GM12875 (cell line): ENCODE data around the gene DUS2.

Source experiments
- H3K4me3 ChIP-seq: one replicate; pipeline ENCODE4 v1.5.1; 2011; ENCODE audit warnings: low read depth, low read length, control low read depth
- TF ChIP-seq, protein P1 (sequence below): IDR thresholded peaks from 2 replicates; pipeline ENCODE4 v1.5.1; 2011; ENCODE audit warnings: low read depth, mild to moderate bottlenecking, control low read depth, inconsistent platforms, low read length, moderate library complexity, borderline replicate concordance; ENCODE audit not compliant: insufficient read depth

Gene DUS2

DNA sequence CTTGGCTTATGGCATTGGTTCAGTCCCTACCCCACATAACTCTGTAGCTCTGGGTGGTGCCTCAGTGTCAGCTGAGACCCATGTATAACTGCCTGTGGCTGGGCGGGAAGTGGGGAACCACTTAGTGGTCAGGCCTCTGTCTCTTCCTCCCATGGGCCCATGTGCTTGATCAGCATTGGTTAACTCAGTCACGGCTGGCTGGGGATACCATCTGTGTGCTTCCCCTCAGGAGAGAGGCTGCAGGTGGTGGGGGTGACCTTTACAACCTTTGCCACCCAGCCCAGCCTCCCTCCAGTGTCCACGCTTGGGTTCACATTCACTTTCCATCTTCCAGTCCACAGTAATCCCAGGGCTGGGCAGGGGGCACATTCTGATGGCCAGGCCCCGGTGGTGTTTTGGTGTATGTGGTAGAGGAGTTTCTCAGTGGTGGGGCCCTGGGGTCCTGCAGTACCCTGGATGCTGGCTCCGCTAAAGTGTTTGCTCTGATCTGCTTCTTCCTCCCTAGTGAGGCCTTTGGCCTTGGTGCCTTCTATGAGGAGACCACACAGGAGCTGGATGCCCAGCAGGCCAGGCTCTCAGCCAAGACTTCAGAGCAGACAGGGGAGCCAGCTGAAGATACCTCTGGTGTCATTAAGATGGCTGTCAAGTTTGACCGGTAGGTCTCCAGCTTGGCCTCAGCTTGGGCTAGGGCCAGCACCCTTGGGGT is 51.9 kb downstream of the DUS2 start:
- TF ChIP-seq, protein P1, sequence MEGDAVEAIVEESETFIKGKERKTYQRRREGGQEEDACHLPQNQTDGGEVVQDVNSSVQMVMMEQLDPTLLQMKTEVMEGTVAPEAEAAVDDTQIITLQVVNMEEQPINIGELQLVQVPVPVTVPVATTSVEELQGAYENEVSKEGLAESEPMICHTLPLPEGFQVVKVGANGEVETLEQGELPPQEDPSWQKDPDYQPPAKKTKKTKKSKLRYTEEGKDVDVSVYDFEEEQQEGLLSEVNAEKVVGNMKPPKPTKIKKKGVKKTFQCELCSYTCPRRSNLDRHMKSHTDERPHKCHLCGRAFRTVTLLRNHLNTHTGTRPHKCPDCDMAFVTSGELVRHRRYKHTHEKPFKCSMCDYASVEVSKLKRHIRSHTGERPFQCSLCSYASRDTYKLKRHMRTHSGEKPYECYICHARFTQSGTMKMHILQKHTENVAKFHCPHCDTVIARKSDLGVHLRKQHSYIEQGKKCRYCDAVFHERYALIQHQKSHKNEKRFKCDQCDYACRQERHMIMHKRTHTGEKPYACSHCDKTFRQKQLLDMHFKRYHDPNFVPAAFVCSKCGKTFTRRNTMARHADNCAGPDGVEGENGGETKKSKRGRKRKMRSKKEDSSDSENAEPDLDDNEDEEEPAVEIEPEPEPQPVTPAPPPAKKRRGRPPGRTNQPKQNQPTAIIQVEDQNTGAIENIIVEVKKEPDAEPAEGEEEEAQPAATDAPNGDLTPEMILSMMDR: no peak
- no peak overlapping the region for H3K4me3 ChIP-seq

DNA sequence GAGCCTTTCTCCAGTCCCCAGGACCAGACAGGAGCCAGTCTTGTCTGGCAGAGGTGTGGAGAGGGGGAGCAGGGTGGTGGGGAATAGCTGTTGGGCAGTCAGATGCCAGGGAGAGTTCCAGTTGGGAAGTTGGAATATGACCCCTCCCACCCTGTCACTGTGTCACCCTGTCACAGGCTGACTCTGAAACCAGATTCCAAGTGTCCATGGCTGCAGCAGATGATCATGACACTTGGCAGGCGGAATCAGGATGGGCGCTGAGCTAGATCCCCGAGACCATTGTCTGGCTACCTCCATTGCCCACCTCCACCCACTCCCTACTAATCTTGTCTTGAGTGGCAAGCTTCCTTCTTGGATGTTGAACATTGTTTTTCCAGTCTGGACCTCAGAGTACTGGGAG is 52.9 kb downstream of the DUS2 start:
- H3K4me3 ChIP-seq: no peak overlapping the region
- TF ChIP-seq, protein P1: no peak

DNA sequence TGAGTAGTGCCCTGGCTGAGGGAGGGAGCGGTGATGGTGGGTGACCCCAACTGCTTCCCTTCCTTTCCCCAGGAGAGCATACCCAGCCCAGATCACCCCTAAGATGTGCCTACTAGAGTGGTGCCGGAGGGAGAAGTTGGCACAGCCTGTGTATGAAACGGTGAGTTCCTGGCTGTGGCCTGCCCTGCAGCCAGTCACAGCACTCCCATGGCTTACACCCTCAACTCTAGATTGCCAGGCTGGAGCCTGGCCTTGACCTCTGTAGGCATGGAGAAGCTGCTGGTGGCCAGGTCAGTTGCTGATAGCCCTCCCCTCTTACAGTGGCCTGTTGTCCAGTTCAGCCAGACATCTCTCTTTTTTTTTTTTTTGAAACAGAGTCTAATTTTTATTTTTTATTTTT is 53.5 kb downstream of the DUS2 start:
- TF ChIP-seq, protein P1: no peak
- no peak overlapping the region for H3K4me3 ChIP-seq

DNA sequence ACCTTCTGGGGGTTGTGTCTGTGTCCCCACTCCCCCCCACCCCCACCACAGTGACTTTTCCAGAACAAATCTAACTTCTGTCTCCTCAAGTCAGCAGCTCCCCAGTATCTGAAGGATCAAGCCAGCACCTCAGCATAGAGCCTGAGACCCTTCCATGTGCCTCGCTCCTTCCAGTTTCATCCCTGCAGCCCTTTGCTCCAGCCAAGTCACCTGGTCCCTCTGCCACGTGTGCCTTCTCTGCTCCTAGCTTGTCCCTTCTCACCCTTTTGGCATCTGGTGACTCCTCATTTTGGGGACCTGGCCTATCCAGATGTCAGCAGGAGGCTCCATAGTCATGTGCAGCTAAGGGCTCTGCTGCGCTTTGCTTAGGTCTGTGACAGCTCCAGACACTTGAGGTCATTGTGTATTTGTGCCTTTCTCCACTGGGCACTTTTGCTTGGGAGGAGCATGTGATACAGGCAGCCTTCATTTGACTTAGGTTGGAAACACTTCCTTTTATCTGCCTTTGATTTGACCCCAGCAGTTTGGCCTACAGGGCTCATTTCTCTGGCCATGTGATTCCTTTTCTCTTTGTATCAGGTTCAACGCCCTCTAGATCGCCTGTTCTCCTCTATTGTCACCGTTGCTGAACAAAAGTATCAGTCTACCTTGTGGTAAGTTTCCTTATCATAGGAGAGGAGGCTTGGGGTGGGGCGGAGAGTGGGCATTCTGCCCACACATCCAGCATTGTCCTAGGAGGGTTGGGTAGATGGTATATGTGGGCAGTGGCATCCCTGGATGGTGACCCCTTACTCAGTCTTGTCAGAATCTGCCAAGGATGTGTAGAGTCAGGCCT is 55.0 kb downstream of the DUS2 start:
- H3K4me3 ChIP-seq: no peak overlapping the region
- TF ChIP-seq, protein P1: no peak

DNA sequence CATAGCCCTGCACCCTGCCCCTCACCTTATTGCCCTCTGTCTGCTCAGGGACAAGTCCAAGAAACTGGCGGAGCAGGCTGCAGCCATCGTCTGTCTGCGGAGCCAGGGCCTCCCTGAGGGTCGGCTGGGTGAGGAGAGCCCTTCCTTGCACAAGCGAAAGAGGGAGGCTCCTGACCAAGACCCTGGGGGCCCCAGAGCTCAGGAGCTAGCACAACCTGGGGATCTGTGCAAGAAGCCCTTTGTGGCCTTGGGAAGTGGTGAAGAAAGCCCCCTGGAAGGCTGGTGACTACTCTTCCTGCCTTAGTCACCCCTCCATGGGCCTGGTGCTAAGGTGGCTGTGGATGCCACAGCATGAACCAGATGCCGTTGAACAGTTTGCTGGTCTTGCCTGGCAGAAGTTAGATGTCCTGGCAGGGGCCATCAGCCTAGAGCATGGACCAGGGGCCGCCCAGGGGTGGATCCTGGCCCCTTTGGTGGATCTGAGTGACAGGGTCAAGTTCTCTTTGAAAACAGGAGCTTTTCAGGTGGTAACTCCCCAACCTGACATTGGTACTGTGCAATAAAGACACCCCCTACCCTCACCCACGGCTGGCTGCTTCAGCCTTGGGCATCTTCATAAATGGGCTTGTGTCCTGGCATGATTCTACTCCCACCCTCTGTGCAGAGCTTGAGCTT is 55.8 kb downstream of the DUS2 start:
- no peak overlapping the region for H3K4me3 ChIP-seq
- TF ChIP-seq, protein P1: no peak

DNA sequence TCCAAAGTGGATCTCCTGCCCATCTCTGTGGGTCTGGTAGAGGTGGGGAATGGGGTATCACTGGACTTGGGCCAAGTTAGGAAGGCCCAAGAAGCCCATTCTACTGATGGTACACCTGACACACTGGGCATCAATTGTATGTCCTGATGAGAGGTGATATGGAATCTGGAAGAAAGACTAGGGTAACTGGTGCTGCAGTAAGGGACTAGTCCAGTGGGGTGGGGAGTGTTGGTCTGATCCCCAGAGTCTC is 56.2 kb downstream of the DUS2 start:
- TF ChIP-seq, protein P1: no peak
- H3K4me3 ChIP-seq: no peak overlapping the region
